ENCODE measurements around the gene AMPD2. TPM values are rescaled to one million over a fixed set of nuclear protein-coding genes. Genes with fewer than 3 reads are reported as not detected.

Gene AMPD2
- total and polyA plus RNA-seq, 7 donors: 6.5 to 47.5 (median 21.4) TPM

GRCh38 chr1:109582021-109582420, 37.6 kb upstream of the AMPD2 start:
- TF ChIP-seq CTCF (IDR thresholded peaks at IDR 0.05) (no peak), POLR2AphosphoS5 (IDR thresholded peaks at IDR 0.05) (no peak), POLR2A (IDR thresholded peaks at IDR 0.05) (no peak), EP300 (IDR thresholded peaks at IDR 0.05) (no peak)
- Histone ChIP-seq H3K4me1 (peaks cover 0 to 25% (median 19%) of the 10 kb centered on the region in 4 donors), H3K9me3 (no peaks in the 10 kb centered on the region), H3K36me3 (peaks cover 11 to 76% (median 16%) of the 10 kb centered on the region in 4 donors), H3K27me3 (no peaks in the 10 kb centered on the region), H3K27ac (no peak overlapping the region), H3K4me3 (no peak overlapping the region)
- 88 to 95% methylated on average over 2 of the region's 2 CpGs for WGBS, 2 donors
- no peak for DNase-seq
- intact Hi-C loops (cut with DNase I): no loop called here

- Histone ChIP-seq H3K4me3 (no peak overlapping the region), H3K36me3 (peaks cover 13 to 93% (median 33%) of the 10 kb centered on the region in 4 donors), H3K27ac (no peak overlapping the region), H3K9me3 (no peaks in the 10 kb centered on the region), H3K4me1 (peaks cover 0 to 3% (median 1%) of the 10 kb centered on the region in 4 donors), H3K27me3 (no peaks in the 10 kb centered on the region)
- TF ChIP-seq POLR2A (IDR thresholded peaks at IDR 0.05) (no peak), EP300 (IDR thresholded peaks at IDR 0.05) (no peak), POLR2AphosphoS5 (IDR thresholded peaks at IDR 0.05) (no peak), CTCF (IDR thresholded peaks at IDR 0.05) (no peak)
- no peak for DNase-seq
- WGBS, 2 donors: 10 to 61% methylated on average over 1 of the region's 1 CpG
- intact Hi-C loops (cut with DNase I): no loop called here
These were observed 34.9 kb upstream of the AMPD2 start for GRCh38 chr1:109584766-109585165.

- Histone ChIP-seq H3K36me3 (peaks cover 17 to 94% (median 30%) of the 10 kb centered on the region in 4 donors), H3K27me3 (no peaks in the 10 kb centered on the region), H3K4me1 (no peaks in the 10 kb centered on the region), H3K4me3 (no peak overlapping the region), H3K27ac (no peak overlapping the region), H3K9me3 (no peaks in the 10 kb centered on the region)
- TF ChIP-seq CTCF (IDR thresholded peaks at IDR 0.05) (no peak), EP300 (IDR thresholded peaks at IDR 0.05) (no peak), POLR2A (IDR thresholded peaks at IDR 0.05) (no peak), POLR2AphosphoS5 (IDR thresholded peaks at IDR 0.05) (no peak)
- DNase-seq: no peak
- 90 to 92% methylated on average over 3 of the region's 3 CpGs for WGBS, 2 donors
- intact Hi-C loops (cut with DNase I): no loop called here
These were observed 33.6 kb upstream of the AMPD2 start for GRCh38 chr1:109586055-109586454.

- no peak overlapping the region for H3K27ac ChIP-seq
- intact Hi-C loops (cut with DNase I): no loop called here
- no peaks in the 10 kb centered on the region for H3K27me3 ChIP-seq
- no peaks in the 10 kb centered on the region for H3K9me3 ChIP-seq
- DNase-seq: no peak
- WGBS, 2 donors: 69 to 82% methylated on average over 3 of the region's 3 CpGs
- no peak for TF ChIP-seq CTCF (IDR thresholded peaks at IDR 0.05)
- TF ChIP-seq POLR2AphosphoS5 (IDR thresholded peaks at IDR 0.05): no peak
- no peak for TF ChIP-seq EP300 (IDR thresholded peaks at IDR 0.05)
- TF ChIP-seq POLR2A (IDR thresholded peaks at IDR 0.05): no peak
- H3K36me3 ChIP-seq: peaks cover 22 to 97% (median 34%) of the 10 kb centered on the region in 4 donors
- H3K4me3 ChIP-seq: no peak overlapping the region
- no peaks in the 10 kb centered on the region for H3K4me1 ChIP-seq
These were observed 30.5 kb upstream of the AMPD2 start for GRCh38 chr1:109589177-109589576.

GRCh38 chr1:109589679-109590078, 30.0 kb upstream of the AMPD2 start:
- H3K9me3 ChIP-seq: no peaks in the 10 kb centered on the region
- H3K36me3 ChIP-seq: peaks cover 22 to 95% (median 33%) of the 10 kb centered on the region in 4 donors
- no peaks in the 10 kb centered on the region for H3K27me3 ChIP-seq
- no peak for DNase-seq
- TF ChIP-seq EP300 (IDR thresholded peaks at IDR 0.05): no peak
- no peak for TF ChIP-seq POLR2AphosphoS5 (IDR thresholded peaks at IDR 0.05)
- TF ChIP-seq CTCF (IDR thresholded peaks at IDR 0.05): no peak
- TF ChIP-seq POLR2A (IDR thresholded peaks at IDR 0.05): no peak
- H3K4me1 ChIP-seq: no peaks in the 10 kb centered on the region
- H3K27ac ChIP-seq: no peak overlapping the region
- intact Hi-C loops (cut with DNase I): no loop called here
- H3K4me3 ChIP-seq: no peak overlapping the region

Data from sigmoid colon (tissue), 7 donors.